Measurements from ENCODE around the gene TMEM9B. TPM values are rescaled to one million over a fixed set of nuclear protein-coding genes. Genes with fewer than 3 reads are reported as not detected.

The TMEM9B gene
- polyA plus RNA-seq, 2 of the 4 experiments (the other 2 are of a cell fraction), result 35.1 to 47.3 TPM

DNA sequence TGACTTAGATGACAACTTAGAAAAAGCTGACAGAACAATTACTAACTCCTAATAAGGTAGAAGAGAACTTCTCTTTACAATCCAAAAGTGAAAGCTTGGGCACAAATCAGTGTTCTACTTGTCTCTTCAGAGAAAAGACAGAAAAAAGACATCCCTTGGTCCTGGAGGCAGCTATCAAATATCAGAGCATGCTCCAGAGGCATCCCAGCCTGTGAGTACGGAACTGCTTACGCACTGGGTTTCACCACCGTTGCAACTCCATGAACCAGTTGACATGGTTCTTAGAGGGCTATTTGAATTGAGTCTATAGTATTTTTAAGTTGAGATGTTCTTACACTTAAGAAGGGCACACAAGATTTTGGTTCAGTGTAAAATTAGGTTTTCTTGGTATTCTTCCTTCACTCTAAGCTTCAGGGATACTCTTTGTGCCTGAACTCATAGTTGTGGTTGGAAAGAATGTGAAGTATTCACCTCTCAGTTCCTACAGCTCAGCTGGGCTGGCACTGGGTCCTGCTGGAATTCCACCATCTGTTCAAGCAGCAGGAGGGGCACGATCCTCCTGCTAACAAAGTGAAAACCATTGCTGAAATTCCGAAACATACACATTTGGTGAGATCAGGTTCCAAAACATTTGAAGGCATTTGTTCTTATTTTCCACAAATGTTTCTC lies 47.0 kb downstream of the TMEM9B start (continued):
- no peak for TF ChIP-seq RAD21 (conservative IDR thresholded peaks at IDR 0.05 in 1 of 2, IDR thresholded peaks at IDR 0.05 in 1 of 2)
- no peak for TF ChIP-seq CEBPB (IDR thresholded peaks at IDR 0.05)
- no peak for TF ChIP-seq KDM5A (IDR thresholded peaks at IDR 0.05)
- TF ChIP-seq, protein P1, sequence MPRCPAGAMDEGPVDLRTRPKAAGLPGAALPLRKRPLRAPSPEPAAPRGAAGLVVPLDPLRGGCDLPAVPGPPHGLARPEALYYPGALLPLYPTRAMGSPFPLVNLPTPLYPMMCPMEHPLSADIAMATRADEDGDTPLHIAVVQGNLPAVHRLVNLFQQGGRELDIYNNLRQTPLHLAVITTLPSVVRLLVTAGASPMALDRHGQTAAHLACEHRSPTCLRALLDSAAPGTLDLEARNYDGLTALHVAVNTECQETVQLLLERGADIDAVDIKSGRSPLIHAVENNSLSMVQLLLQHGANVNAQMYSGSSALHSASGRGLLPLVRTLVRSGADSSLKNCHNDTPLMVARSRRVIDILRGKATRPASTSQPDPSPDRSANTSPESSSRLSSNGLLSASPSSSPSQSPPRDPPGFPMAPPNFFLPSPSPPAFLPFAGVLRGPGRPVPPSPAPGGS (IDR thresholded peaks at IDR 0.05), result no peak
- TF ChIP-seq MYC (IDR thresholded peaks at IDR 0.05; ENCODE audit: borderline replicate concordance, low read length), result no peak
- no peak for TF ChIP-seq MAFK (IDR thresholded peaks at IDR 0.05; ENCODE audit: partially characterized antibody)

DNA sequence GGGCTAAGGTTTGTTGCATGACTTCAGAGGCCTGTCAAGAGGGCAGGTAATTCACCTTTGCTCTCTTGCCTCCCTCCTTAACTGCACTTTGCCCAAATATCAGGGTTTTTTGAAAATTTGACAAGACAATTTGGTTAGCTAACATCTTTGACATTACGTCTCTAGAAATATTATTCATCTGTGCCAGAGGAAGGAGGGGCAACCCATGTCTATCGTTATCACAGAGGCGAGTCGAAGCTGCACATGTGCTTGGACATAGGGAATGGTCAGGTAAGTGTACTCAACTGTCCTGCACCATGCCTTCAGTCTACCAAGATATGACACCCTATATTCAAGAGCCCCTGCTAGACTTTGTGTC lies 49.6 kb downstream of the TMEM9B start:
- ATAC-seq (no peak), FAIRE-seq (no peak), DNase-seq (ENCODE audit: low read depth in 1 of 2, low spot score in 1 of 2) (no peak)
- no peaks in the 10 kb centered on the region for H3K9me3 ChIP-seq
- no peak for TF ChIP-seq TP53 (CRISPR knock-in tag; IDR thresholded peaks at IDR 0.05)
- TF ChIP-seq RFX5 (IDR thresholded peaks at IDR 0.05), result no peak
- TF ChIP-seq NR3C1 (IDR thresholded peaks at IDR 0.05), result no peak
- TF ChIP-seq EHMT2 (IDR thresholded peaks at IDR 0.05; ENCODE audit: low read depth), result no peak
- TF ChIP-seq ZFP36 (IDR thresholded peaks at IDR 0.05; ENCODE audit: borderline replicate concordance, partially characterized antibody), result no peak
- no peak for TF ChIP-seq HOXA7 (CRISPR knock-in tag; IDR thresholded peaks at IDR 0.05)
- TF ChIP-seq, protein P2, sequence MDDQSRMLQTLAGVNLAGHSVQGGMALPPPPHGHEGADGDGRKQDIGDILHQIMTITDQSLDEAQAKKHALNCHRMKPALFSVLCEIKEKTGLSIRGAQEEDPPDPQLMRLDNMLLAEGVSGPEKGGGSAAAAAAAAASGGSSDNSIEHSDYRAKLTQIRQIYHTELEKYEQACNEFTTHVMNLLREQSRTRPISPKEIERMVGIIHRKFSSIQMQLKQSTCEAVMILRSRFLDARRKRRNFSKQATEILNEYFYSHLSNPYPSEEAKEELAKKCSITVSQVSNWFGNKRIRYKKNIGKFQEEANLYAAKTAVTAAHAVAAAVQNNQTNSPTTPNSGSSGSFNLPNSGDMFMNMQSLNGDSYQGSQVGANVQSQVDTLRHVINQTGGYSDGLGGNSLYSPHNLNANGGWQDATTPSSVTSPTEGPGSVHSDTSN (IDR thresholded peaks at IDR 0.05), result no peak
- TF ChIP-seq, protein P3, sequence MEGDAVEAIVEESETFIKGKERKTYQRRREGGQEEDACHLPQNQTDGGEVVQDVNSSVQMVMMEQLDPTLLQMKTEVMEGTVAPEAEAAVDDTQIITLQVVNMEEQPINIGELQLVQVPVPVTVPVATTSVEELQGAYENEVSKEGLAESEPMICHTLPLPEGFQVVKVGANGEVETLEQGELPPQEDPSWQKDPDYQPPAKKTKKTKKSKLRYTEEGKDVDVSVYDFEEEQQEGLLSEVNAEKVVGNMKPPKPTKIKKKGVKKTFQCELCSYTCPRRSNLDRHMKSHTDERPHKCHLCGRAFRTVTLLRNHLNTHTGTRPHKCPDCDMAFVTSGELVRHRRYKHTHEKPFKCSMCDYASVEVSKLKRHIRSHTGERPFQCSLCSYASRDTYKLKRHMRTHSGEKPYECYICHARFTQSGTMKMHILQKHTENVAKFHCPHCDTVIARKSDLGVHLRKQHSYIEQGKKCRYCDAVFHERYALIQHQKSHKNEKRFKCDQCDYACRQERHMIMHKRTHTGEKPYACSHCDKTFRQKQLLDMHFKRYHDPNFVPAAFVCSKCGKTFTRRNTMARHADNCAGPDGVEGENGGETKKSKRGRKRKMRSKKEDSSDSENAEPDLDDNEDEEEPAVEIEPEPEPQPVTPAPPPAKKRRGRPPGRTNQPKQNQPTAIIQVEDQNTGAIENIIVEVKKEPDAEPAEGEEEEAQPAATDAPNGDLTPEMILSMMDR (IDR thresholded peaks at IDR 0.05), result 0 out of 3 replicates have a peak, but pooled peaks have one; percentile 10
- TF ChIP-seq HOXB5 (CRISPR knock-in tag; IDR thresholded peaks at IDR 0.05), result no peak
- TF ChIP-seq RAD21 (conservative IDR thresholded peaks at IDR 0.05 in 1 of 2, IDR thresholded peaks at IDR 0.05 in 1 of 2), result peak in 1 of 2 experiments; percentile 4; a peak in 1 of 5 replicates
- no peak for TF ChIP-seq ZSCAN20 (CRISPR knock-in tag; IDR thresholded peaks at IDR 0.05)
- TF ChIP-seq TFCP2L1 (CRISPR knock-in tag; IDR thresholded peaks at IDR 0.05), result no peak
- CTCF ChIA-PET, result interaction anchor here (0.6 to 3.3 kb wide), 31 partner anchors 9 to 592 kb away, joined by 3 to 63 read pairs (median 4); partner anchors contain the start of genes ASCL3, C11orf16 and TMEM9B
- no peak overlapping the region for H3K4me3 ChIP-seq
- peaks cover 29% of the 10 kb centered on the region for H3K4me1 ChIP-seq
- H3K4me2 ChIP-seq, result no peak overlapping the region
- no peak overlapping the region for H3K27ac ChIP-seq
- POLR2A ChIA-PET, result no interaction called here
- WGBS (ENCODE audit: missing lambda C conversion rate), result 75% methylated on average over 4 of the region's 4 CpGs

DNA sequence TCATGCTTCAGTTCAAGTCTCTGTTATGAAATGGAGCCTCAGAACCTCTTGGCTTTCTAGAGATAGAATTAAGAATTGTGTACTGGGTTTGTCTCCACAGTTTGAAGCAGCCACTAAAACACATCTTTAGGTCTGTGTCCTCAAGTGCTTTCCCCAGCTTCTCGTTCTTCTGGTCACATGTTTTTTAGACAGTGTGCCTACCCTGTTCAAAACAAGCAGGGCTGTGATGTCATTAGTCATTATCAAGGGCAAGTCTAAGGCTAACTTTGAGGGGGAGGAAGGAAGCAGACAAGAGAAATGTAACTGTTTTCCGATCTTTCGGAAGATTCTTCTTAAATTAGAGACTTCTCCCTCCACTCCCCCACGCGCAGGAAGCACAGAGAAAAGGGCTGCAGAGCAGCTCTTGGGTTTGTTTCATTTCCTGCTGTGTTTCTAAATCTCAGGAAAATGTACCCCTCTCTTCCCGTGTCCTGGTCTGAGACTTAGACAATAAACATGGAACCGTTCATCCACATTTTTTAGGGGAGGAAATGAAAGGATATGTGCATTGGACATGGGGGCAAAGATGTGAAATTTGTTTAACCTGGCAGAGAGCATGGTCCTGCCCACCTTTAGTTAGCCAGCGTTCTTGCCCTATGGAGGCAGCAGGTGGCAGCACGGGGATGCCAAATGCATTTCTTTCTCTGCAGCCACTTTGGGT lies 50.1 kb downstream of the TMEM9B start:
- Histone ChIP-seq H3K27ac (no peak overlapping the region), H3K4me2 (peak overlapping the region; percentile 17; the same call in 2 of the 3 replicates), H3K9me3 (no peaks in the 10 kb centered on the region), H3K4me1 (peaks cover 33% of the 10 kb centered on the region), H3K4me3 (no peak overlapping the region)
- ChIA-PET POLR2A (no interaction called here), CTCF (interaction anchor here (0.6 to 3.3 kb wide), 27 partner anchors 9 to 592 kb away, joined by 3 to 63 read pairs (median 5); partner anchors contain the start of genes C11orf16 and TMEM9B)
- ATAC-seq, result no peak
- TF ChIP-seq EHMT2 (IDR thresholded peaks at IDR 0.05; ENCODE audit: low read depth) (no peak), SMC3 (IDR thresholded peaks at IDR 0.05) (peak; percentile 72), JUNB (IDR thresholded peaks at IDR 0.05) (no peak), RNF2 (IDR thresholded peaks at IDR 0.05; ENCODE audit: borderline replicate concordance, low read depth) (no peak), RAD21 (conservative IDR thresholded peaks at IDR 0.05 in 1 of 2, IDR thresholded peaks at IDR 0.05 in 1 of 2) (peak; percentile 75 to 78)
- TF ChIP-seq, protein P3 (IDR thresholded peaks at IDR 0.05), result peak; percentile 79
- 37% methylated on average over 9 of the region's 9 CpGs for WGBS (ENCODE audit: missing lambda C conversion rate)
- DNase-seq (ENCODE audit: low read depth in 1 of 2, low spot score in 1 of 2), result peak; percentile 29 to 40
- FAIRE-seq, result no peak

All from A549 (cell line).